SH-SY5Y (cell line): ENCODE results near the gene TRPM5.

Experiments
- GATA2 ChIP-seq: IDR thresholded peaks from 2 replicates; pipeline ENCODE4 v1.6.1; 2011; ENCODE audit warnings: mild to moderate bottlenecking, low read depth, low read length
- GATA3 ChIP-seq: IDR thresholded peaks from 2 replicates; pipeline ENCODE4 v1.6.1; 2011; ENCODE audit warnings: low read depth, mild to moderate bottlenecking, low read length, moderate library complexity

- TF ChIP-seq GATA2: no peak
- TF ChIP-seq GATA3: no peak
These were observed 27.4 kb upstream of the TRPM5 start for GRCh38 chr11:2471804-2472096.
